Neural cell (in vitro differentiated cells): ENCODE measurements around the gene PAEP.

Source experiments
- CTCF ChIP-seq: fragments of 450-650 bp; IDR thresholded peaks from 2 replicates; pipeline ENCODE4 v1.5.1; 2014; ENCODE audit warnings: antibody characterized with exemption, mild to moderate bottlenecking, moderate library complexity; ENCODE audit not compliant: poor library complexity, severe bottlenecking
- EP300 ChIP-seq: fragments of 450-650 bp; conservative IDR thresholded peaks from 2 replicates; pipeline ENCODE4 v1.6.1; 2014; ENCODE audit warnings: antibody characterized with exemption, mild to moderate bottlenecking, moderate library complexity; ENCODE audit not compliant: poor library complexity, severe bottlenecking
- EZH2 ChIP-seq: fragments of 200-600, 300-800 bp; shearing (Covaris generic), sonication (generic); IDR thresholded peaks from 2 replicates; pipeline ENCODE4 v1.6.1; 2014; ENCODE audit warnings: antibody characterized with exemption, low read length, borderline replicate concordance, mild to moderate bottlenecking; ENCODE audit not compliant: insufficient read depth, poor library complexity, severe bottlenecking
- POLR2AphosphoS5 ChIP-seq: IDR thresholded peaks from 2 replicates; pipeline ENCODE4 v1.6.1; 2012
- REST ChIP-seq: IDR thresholded peaks from 2 replicates; pipeline ENCODE4 v1.6.1; 2012; ENCODE audit warnings: borderline replicate concordance
- SMC3 ChIP-seq: fragments of 450-650 bp; conservative IDR thresholded peaks from 2 replicates; pipeline ENCODE4 v1.6.1; 2014; ENCODE audit warnings: antibody characterized with exemption, mild to moderate bottlenecking, moderate library complexity; ENCODE audit not compliant: poor library complexity
- TAF1 ChIP-seq: IDR thresholded peaks from 2 replicates; pipeline ENCODE4 v1.6.1; 2012; ENCODE audit warnings: low read depth

GRCh38 chr9:135544981-135545635 lies 16.4 kb upstream of the PAEP start:
- TF ChIP-seq EZH2 = no peak
- no peak for TF ChIP-seq CTCF
- TF ChIP-seq TAF1 = no peak
- no peak for TF ChIP-seq POLR2AphosphoS5
- no peak for TF ChIP-seq EP300
- no peak for TF ChIP-seq REST
- TF ChIP-seq SMC3 = no peak
